GM19395 (cell line): ENCODE results near the gene PPARG.
A peak's percentile ranks its signal among the peaks of the same experiment; 100 is the strongest.

Source experiments
- ATAC-seq: cut with Tn5 transposase; IDR thresholded peaks from one replicate; pipeline ENCODE4 v1.9.1; 2021; ENCODE audit warnings: mild to moderate bottlenecking, moderate library complexity; ENCODE audit not compliant: unreplicated experiment

PPARG gene

DNA sequence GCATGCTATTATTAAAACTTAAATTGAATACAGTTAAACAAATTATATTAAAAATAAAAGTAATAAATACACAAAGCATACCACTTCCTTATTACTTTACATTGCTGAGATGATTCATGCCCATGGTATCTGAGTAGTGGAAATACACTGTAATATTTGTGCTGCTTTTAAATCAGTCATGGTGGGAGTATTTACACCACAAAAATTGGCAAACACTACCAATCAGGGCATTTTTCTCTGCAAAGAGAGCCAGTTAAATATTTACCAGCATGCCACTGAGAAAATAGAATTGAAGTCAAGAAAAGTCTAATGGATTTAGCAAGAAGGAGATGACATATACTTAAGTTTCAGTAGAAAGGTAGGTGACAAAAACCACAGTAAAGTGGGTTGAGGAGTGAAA lies 19.6 kb downstream of the PPARG start:
- ATAC-seq, result no peak

GRCh38 chr3:12309716-12310115 lies 20.8 kb downstream of the PPARG start:
- ATAC-seq, result no peak

DNA sequence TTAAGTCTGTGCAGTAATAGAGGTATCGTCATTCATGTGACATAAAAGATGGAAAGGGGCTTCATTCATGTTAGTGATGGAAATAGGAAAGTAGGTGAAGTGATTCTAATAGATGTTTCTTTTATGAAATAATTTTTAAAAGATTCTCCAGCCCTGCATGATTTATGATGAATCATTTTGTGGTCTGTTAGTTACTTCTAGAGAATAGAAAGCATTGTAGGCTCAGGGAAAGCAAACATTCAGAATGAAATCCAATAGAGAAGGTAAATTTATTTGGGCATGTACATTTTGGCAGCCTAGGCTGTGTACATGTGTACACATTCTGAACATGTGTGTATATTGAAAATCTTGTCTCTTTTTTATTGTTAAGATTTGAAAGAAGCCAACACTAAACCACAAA lies 23.1 kb downstream of the PPARG start:
- ATAC-seq, result no peak

DNA sequence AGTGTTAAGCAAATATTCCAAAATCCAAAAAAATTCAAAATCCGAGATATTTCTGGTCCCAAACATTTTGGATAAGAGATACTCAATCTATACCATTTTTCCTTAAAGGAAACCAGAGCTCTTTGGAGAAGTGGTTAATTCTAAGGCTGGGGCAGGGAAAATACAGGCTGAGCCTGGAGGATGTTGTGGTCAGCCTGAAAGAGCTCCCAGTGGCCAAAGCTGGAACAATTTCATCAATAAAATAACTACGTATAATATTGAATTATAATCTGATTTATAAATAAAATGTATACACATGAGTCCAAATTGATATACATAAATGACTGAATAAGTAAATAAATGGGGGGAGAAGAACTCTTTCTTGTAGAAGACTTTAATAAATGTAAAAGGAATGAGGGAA lies 24.6 kb downstream of the PPARG start:
- ATAC-seq, result no peak

DNA sequence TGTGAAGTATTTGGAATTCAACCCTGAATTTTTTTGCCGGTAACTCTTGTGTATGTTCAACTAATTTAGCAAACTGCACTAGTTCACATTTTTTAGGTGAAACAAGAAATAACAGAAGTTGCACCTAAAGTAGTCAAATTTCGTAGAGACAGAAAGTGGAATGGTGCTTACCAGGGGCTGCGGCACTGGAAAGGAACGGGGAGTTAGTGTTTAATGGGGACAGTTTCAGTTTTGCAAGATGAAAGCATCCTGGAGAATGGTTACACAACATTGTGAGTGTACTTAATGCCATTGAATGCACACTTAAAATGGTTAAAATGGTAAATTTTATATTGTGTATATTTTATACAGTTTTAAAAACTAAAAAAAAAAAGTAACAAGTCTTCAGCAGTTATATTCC lies 27.4 kb downstream of the PPARG start:
- ATAC-seq, result no peak

DNA sequence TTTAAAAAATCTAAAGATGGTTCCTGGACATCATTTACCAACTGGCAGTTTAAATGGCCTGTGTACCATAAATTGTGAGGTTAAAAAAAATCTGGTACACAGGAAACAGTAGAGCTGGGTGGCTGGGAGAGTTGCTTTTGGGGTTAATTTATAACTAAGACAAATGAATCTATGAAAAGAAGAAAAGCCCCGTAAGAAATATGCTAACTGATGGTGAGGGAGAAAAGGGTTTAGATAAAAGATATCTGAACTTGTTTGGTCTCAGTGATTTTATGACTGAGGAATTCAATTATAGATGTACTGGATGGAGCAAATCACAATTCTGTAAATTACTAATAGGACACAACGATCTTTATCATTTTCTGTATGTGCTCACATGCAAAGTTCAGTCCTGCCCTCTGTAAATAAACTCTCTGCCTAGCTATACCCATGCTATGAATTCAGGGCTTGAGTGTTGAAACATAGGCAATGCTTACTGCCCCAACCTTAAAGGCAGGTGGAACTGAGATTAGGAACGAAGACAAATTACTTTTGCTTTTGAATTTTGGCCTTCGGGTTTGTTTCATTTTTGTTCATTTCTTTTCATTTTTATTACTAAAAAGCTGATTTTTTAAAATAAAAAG lies 28.0 kb downstream of the PPARG start:
- ATAC-seq, result peak; percentile 76

DNA sequence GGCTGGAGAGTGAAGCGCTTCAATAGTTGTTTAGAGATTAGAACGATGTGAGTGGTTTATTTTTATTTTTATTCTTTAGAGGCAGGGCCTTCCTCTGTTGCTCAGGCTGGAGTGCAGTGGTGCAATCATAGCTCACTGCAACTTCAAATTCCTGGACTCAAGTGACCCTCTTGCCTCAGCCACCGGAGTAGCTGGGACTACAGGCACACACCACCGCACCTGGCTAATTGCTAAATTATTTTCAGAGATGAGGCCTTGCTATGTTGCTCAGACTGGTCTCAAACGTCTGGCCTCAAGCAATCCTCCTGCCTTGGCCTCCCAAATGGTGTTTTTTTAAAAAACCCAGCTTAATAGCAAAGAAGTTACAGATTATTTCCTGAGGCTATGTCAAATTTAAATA lies 29.0 kb downstream of the PPARG start:
- no peak for ATAC-seq

DNA sequence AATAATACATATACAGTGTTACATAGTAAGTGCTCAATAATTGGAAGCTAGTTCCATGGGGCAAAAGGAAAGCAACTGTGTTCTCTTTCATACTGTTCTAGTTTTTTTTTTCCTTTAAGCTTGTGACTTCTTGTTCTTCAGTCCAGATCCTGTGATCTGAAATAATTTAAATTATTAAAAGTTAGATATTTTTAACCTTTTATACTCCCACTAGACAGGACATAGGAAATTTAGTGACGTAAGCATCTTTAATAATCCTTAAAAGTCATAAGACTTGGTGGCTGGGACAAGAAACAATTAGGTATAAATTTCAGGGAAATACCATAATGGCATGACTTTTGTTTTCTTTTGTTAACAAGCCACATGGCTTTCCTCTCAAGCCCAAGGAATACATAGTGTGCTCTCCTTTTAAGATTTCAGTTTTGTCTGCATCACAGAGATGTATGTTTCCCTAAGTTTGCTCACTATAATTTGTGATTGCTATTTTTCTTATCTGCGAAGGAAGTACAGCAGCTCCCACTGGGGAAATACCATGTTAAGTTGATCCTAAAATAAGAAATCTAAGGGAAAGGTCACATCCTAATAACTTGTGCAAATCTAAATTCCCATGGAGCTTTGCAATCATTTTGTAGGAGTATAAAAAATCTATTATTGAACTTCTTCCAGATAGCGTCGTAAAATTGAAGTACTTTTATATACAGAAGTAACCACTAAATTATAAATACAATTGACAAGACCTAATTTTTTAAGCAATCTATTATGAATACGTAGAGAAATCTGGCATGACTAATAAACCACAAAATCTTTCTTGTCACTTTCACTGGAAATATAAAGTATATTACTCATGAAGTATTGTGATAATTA lies 30.1 kb downstream of the PPARG start:
- ATAC-seq, result no peak

DNA sequence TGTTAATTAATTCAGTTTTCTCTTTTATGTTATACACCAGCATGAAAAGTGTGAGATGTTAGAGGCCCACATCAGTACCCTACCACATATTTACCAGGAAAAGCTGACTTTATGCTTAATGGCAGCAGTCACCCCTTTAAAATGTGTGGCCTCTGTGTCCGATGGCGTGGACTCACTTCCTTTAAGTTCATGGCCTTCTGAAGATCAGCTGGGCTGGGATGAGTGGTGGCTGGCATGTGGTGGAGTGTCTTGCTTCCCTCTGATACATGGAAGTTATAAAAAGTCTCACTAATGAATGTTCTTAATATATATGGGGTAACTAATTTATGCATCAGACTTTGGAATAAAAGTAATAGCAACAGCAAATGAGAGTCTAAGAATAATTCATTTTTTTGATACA lies 32.1 kb downstream of the PPARG start:
- ATAC-seq, result no peak

- no peak for ATAC-seq
Measured at GRCh38 chr3:12323237-12323636, 34.4 kb downstream of the PPARG start.

- ATAC-seq, result no peak
Measured at GRCh38 chr3:12325586-12326515, 37.0 kb downstream of the PPARG start.

DNA sequence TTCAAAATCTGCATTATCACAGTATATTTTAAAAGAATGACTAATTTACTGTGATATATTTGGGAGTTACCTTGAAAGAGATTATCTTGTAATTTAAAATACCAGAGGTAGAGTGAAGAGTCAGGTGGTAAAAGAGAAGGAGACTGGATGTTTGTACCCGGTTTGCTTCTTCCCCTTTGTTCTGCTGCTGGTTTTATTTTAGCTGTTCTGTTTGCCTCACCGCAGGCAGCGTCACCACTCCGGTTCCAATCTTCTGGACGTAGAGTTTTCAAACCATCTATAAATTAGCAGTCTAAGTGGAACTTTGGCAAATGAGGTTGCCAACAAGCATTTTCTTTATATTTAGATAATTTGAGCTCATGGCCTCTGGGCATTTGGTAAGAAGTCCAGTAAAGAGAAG lies 38.2 kb downstream of the PPARG start:
- no peak for ATAC-seq

DNA sequence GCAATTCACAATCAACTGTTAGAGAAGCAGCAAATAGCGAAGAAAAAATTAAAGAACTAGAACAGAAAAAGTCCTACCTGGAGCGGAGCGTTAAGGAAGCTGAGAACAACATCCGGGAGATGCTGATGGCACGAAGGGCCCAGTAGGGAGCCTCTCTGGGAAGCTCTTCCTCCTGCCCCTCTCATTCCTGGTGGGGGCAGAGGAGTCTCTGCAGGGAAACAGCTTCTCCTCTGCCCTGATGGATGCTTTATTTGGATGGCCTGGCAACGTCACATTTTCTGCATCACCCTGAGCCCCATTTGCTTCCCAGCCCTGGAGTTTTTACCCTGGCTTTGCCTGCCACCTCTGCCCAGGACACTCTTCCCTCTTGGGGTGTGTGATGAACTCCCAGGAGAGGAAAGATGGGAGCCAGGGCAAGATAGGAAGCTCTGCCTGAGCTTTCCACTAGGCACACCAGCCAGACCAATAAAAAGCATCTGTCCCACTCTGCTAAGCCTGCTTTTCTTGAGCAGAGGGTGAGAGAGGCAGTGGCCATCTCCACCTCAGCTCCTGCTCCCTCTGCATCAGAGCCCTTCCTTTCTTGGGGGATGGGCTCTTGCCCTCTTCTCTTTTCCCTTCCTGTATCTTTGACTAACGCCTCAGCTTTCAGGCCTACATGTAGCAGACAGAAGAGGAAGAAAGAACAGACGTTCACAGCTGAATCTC lies 39.4 kb downstream of the PPARG start:
- ATAC-seq, result no peak

GRCh38 chr3:12328837-12329462 lies 40.1 kb downstream of the PPARG start:
- no peak for ATAC-seq

DNA sequence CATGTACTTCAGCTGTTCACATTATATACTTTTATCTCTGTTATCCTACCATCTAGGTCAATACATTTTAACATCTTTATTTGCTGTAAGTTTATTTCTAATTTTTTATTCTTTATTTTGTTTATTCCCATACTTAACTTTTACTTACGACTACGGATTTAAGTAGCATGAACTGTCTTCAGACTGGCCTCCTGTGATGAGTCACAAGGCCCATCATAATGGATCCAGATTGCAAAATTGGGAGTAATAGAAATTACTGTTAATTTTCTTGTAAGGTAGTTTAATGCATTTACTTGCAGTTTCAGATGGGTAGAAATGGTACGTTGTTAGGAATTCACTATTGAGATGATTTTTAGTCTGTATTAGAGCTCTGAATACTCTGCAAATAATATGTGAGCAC lies 45.9 kb downstream of the PPARG start:
- ATAC-seq, result no peak

GRCh38 chr3:12335421-12335820 lies 46.6 kb downstream of the PPARG start:
- no peak for ATAC-seq

DNA sequence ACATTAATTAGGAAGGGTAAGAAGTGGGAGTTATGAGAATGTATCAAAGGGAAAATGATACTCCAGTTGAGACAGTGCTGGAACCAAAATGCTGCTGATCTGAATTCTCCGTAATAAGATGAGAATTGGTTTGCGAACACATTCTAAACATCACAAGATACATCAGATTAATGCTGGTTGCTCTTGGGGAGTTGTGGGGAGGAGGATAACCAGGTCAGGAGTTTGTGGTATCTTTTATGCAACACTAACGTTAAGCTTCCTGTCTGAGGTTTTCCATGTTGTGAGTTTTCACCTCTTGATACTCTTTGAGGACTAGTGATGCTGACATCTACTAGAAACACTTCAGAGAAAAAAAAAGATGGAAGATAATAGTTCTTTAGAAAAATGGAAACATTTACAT lies 47.2 kb downstream of the PPARG start:
- no peak for ATAC-seq

GRCh38 chr3:12338595-12339546 lies 50.0 kb downstream of the PPARG start:
- no peak for ATAC-seq
